MM.1S (cell line): Measurements from ENCODE around the gene RAB31.

Experiments
- DNase-seq: peaks from one replicate; pipeline ENCODE4 v3.0.0-alpha.2; 2015
- H2AFZ ChIP-seq: fragments of 300-600 bp; sonication (generic); 2 replicates; pipeline ENCODE4 v1.6.0; 2016; ENCODE audit warnings: antibody characterized with exemption, low read length
- H3F3A ChIP-seq: fragments of 300-600 bp; sonication (generic); 2 replicates; pipeline ENCODE4 v1.6.1; 2016; ENCODE audit warnings: mild to moderate bottlenecking, antibody characterized with exemption, low read length, moderate library complexity, mixed read lengths; ENCODE audit not compliant: insufficient read depth
- H3K27ac ChIP-seq: fragments of 300-600 bp; sonication (generic); 2 replicates; pipeline ENCODE4 v1.5.1; 2016; ENCODE audit warnings: mild to moderate bottlenecking, low read length
- H3K27me3 ChIP-seq: fragments of 300-600 bp; sonication (generic); replicated peaks from 2 replicates; pipeline ENCODE4 v1.6.0; 2016; ENCODE audit warnings: low read length; ENCODE audit not compliant: insufficient read depth
- H3K36me3 ChIP-seq: fragments of 300-600 bp; sonication (generic); replicated peaks from 2 replicates; pipeline ENCODE4 v1.6.1; 2016; ENCODE audit warnings: mild to moderate bottlenecking, low read length, mixed read lengths; ENCODE audit not compliant: insufficient read depth
- H3K4me1 ChIP-seq: fragments of 300-600 bp; sonication (generic); 2 replicates; pipeline ENCODE4 v1.6.1; 2016; ENCODE audit warnings: low read length, mixed read lengths
- H3K4me2 ChIP-seq: fragments of 300-600 bp; sonication (generic); 2 replicates; pipeline ENCODE4 v1.6.0; 2016; ENCODE audit warnings: low read depth, low read length
- H3K4me3 ChIP-seq: fragments of 300-600 bp; sonication (generic); 2 replicates; pipeline ENCODE4 v1.5.1; 2016; ENCODE audit warnings: low read length, mixed read lengths
- H3K79me2 ChIP-seq: fragments of 300-600 bp; sonication (generic); 2 replicates; pipeline ENCODE4 v1.6.1; 2016; ENCODE audit warnings: mixed run types, low read length, mixed read lengths
- H3K9ac ChIP-seq: fragments of 300-600 bp; sonication (generic); 2 replicates; pipeline ENCODE4 v1.6.1; 2016; ENCODE audit warnings: low read length, mixed read lengths
- H3K9me2 ChIP-seq: fragments of 300-600 bp; sonication (generic); replicated peaks from 2 replicates; pipeline ENCODE4 v1.6.1; 2016; ENCODE audit warnings: mild to moderate bottlenecking, low read length, mixed read lengths; ENCODE audit not compliant: insufficient read depth
- H3K9me3 ChIP-seq: fragments of 300-600 bp; sonication (generic); replicated peaks from 2 replicates; pipeline ENCODE4 v1.6.1; 2016; ENCODE audit warnings: mild to moderate bottlenecking, low read length, mixed read lengths; ENCODE audit not compliant: insufficient read depth
- H4K20me1 ChIP-seq: fragments of 300-600 bp; sonication (generic); 2 replicates; pipeline ENCODE4 v1.6.1; 2016; ENCODE audit warnings: mild to moderate bottlenecking, low read length, moderate library complexity, mixed read lengths; ENCODE audit not compliant: insufficient read depth
- EZH2 ChIP-seq: fragments of 300-600 bp; sonication (generic); optimal IDR thresholded peaks from 2 replicates; pipeline ENCODE3; 2017; ENCODE audit warnings: low read depth, mild to moderate bottlenecking, antibody characterized with exemption, low read length, mixed read lengths
- EZH2phosphoT487 ChIP-seq: fragments of 300-600 bp; sonication (generic); IDR thresholded peaks from 2 replicates; pipeline ENCODE4 v1.6.1; 2018; ENCODE audit warnings: antibody characterized with exemption, low read length
- TF ChIP-seq, protein P1 (sequence below): fragments of 300-600 bp; sonication (generic); IDR thresholded peaks from 2 replicates; pipeline ENCODE4 v1.5.1; 2016; ENCODE audit warnings: antibody characterized with exemption, low read length, mixed read lengths

RAB31 gene

DNA sequence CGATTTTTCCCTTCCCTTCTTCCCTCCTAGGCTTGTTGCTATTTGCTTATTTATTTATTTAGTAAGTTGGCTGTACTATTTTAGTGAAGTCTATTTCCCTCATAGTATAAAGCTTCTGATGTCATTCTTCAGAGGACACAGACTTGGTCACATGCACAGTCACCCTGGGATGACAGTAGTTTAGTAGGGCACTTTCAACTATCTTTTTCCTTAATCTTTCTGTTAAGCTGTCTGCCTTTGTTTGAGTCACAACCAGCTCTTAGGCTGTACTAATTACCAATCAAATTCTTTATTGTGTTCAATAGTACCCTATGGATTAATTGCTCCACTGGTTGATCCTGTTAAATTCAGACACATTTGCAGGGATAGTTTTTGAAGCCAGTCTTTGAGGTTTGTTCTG, 26.9 kb upstream of the RAB31 start:
- Histone ChIP-seq H3K27me3 (no peaks in the 10 kb centered on the region), H3K4me2 (no peak overlapping the region), H4K20me1 (no peaks in the 10 kb centered on the region), H3K9me2 (no peaks in the 10 kb centered on the region), H3K9ac (no peak overlapping the region), H3K27ac (no peak overlapping the region), H3K79me2 (no peaks in the 10 kb centered on the region), H3K36me3 (no peaks in the 10 kb centered on the region), H3K9me3 (no peaks in the 10 kb centered on the region), H3K4me3 (no peak overlapping the region), H3F3A (no peaks in the 10 kb centered on the region), H2AFZ (no peak overlapping the region), H3K4me1 (0 out of 2 replicates have a peak, but pooled peaks cover 6% of the 10 kb centered on the region)
- no peak for TF ChIP-seq EZH2phosphoT487
- no peak for TF ChIP-seq EZH2
- TF ChIP-seq, protein P1, sequence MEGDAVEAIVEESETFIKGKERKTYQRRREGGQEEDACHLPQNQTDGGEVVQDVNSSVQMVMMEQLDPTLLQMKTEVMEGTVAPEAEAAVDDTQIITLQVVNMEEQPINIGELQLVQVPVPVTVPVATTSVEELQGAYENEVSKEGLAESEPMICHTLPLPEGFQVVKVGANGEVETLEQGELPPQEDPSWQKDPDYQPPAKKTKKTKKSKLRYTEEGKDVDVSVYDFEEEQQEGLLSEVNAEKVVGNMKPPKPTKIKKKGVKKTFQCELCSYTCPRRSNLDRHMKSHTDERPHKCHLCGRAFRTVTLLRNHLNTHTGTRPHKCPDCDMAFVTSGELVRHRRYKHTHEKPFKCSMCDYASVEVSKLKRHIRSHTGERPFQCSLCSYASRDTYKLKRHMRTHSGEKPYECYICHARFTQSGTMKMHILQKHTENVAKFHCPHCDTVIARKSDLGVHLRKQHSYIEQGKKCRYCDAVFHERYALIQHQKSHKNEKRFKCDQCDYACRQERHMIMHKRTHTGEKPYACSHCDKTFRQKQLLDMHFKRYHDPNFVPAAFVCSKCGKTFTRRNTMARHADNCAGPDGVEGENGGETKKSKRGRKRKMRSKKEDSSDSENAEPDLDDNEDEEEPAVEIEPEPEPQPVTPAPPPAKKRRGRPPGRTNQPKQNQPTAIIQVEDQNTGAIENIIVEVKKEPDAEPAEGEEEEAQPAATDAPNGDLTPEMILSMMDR: no peak
- DNase-seq: no peak

DNA sequence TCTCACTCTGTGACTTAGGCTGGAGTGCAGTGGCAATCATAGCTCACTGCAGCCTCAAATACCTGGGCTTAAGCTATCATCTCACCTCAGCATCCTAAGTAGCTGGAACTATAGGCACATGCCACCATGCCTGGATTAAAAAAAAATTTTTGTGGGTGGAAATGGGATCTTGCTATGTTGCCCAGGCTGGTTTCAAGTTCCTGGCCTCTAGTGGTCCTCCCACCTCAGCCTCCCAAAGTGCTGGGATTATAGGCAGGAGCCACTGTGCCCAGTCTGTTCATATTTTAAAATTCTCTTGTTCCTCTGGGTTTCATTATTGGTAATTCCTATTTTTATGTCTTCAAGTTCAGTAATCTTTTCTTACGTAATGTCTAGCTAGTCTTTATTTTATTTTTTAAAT, 25.5 kb upstream of the RAB31 start:
- TF ChIP-seq EZH2phosphoT487 (no peak), EZH2 (no peak)
- TF ChIP-seq, protein P1: no peak
- H3K4me1 ChIP-seq: 0 out of 2 replicates have a peak, but pooled peaks cover 6% of the 10 kb centered on the region
- no peak overlapping the region for H3K27ac ChIP-seq
- H3K4me2 ChIP-seq: no peak overlapping the region
- H2AFZ ChIP-seq: no peak overlapping the region
- H3K9me2 ChIP-seq: no peaks in the 10 kb centered on the region
- no peaks in the 10 kb centered on the region for H3K9me3 ChIP-seq
- no peak for DNase-seq
- H3F3A ChIP-seq: no peaks in the 10 kb centered on the region
- H3K4me3 ChIP-seq: no peak overlapping the region
- H3K79me2 ChIP-seq: no peaks in the 10 kb centered on the region
- H4K20me1 ChIP-seq: no peaks in the 10 kb centered on the region
- H3K36me3 ChIP-seq: no peaks in the 10 kb centered on the region
- no peaks in the 10 kb centered on the region for H3K27me3 ChIP-seq
- H3K9ac ChIP-seq: no peak overlapping the region

DNA sequence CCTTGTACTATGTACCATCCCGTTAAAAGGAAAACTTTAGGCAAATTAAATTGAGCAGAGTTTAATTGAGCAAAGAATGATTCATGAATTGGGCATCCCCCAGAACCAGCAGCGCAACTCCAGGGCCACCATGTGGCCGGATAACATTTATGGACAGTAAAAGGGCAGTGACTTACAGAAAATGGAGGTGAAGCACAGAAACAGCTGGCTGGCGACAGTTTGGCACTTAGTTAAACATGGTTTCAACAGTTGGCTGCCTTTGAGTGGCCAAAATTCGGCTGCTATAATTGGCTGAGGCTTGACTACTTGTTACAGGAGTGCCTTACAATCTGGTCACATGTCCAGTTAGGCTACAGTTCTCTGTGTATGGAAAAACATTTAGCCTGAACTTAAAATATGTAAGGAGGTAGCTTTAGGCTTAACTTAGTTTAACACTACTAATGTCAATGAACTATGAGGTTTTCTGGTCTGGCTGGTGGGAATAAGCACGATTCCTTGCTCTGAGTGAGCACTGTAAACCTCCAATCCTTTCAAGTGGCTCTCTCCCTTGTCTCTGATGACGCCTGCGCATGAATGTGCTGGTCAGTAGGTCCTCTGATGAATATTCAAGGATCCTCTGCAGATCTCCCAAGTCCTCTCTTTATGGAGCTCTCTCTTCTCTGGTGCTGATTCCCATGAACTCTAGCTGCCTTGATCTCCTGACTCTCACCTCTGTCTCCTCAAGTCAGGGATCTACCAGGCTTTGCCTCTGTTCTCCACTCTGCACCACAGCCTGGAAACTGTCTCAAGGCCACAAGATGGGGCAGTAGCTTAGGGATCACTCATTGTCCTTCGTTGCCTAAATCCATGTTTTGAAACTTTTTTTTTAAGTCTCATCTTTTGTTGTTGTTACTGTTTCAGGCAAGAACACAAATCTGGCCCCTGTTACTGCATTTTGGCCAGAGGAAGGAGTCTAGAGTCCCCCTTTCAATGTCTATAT, 24.4 kb upstream of the RAB31 start:
- Histone ChIP-seq H3K79me2 (no peaks in the 10 kb centered on the region), H3K4me3 (no peak overlapping the region), H3K9me3 (no peaks in the 10 kb centered on the region), H3K4me1 (0 out of 2 replicates have a peak, but pooled peaks cover 6% of the 10 kb centered on the region), H3K9ac (no peak overlapping the region), H3K9me2 (no peaks in the 10 kb centered on the region), H3K27me3 (no peaks in the 10 kb centered on the region), H4K20me1 (no peaks in the 10 kb centered on the region), H3K4me2 (peak overlapping the region; percentile 40; the same call in 1 of the 2 replicates), H3K36me3 (no peaks in the 10 kb centered on the region), H2AFZ (no peak overlapping the region), H3F3A (no peaks in the 10 kb centered on the region), H3K27ac (no peak overlapping the region)
- TF ChIP-seq, protein P1: peak; percentile 34
- TF ChIP-seq EZH2 (no peak), EZH2phosphoT487 (no peak)
- no peak for DNase-seq
